Sciatic nerve (tissue), 2 donors: Measurements from ENCODE around the gene MLLT10. TPM values are rescaled to one million over a fixed set of nuclear protein-coding genes. Genes with fewer than 3 reads are reported as not detected.
"Not testable (repeated sequence)": the region's sequence is repeated elsewhere in the genome, so short reads cannot be mapped to it uniquely, and the experiment has no call there.

Experiments
- ATAC-seq: fragments of 200-7000 bp; cut with Tn5 transposase; one replicate; pipeline ENCODE4 v1.9.1; 2020; ENCODE audit warnings: mild to moderate bottlenecking, moderate library complexity
- DNase-seq: peaks from one replicate; pipeline ENCODE4 v3.0.0-alpha.2; 2020; ENCODE audit warnings: low spot score
- intact Hi-C: fragments of 100-400 bp; cut with DNase I; formaldehyde crosslinking; loops from one replicate; pipeline ENCODE4 v1.14.2; 2022
- total RNA-seq: library from RNA; stranded (reverse); fragmentation: NEBNext Ultra II Directional; extraction: Animal tissue kit (Norgen Biotek cat#: 25700); gene quantifications from one replicate; pipeline ENCODE4 v1.2.1, GENCODE V29; 2021
- donor health status: DM: no; HTN: no; CAD: no.
- donor health status: DM: no; HTN: no; CAD: no.

The MLLT10 gene
- total RNA-seq, 1 donor from 2014 or later, result 68.1 TPM

DNA sequence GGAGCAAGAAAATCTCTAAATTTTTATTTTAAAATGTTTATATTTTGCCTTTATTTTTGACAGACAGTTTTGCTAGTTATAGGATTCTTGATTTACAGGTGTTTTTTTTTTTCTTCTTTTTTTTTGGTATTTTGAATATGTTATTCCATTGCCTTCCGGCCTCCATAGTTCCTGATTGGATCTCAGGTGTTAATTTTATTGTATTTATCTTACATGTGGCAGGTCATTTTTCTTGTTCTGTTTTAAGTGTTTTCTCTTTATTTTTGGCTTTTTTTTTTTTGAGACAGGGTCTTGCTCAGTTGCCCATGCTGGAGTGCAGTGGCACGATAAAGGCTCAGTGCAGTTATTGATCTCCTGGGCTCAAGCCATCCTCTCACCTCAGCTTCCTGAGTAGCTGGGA lies 73.9 kb downstream of the MLLT10 start:
- ATAC-seq, result no peak
- DNase-seq, result no peak
- intact Hi-C loops, result no loop called here

DNA sequence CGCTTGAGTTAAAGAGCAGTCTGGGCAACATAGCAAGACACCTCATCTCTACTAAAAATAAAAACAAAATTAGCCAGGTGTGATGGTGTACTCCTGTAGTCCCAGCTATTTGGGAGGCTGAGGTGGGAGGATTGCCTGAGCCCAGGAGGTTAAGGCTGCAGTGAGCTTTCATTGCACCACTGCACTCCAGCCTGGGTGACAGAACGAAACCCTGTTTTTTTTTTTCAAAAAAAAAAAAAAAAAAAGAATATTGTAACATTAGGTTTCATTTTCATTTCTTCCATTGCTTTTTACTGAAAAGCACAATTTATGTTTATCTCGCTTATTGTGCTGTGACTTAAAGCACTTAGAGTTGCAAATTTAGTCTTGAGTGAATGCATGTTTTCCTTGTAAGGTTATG lies 80.0 kb downstream of the MLLT10 start:
- DNase-seq (no peak), ATAC-seq (no peak)
- intact Hi-C loops, result no loop called here

DNA sequence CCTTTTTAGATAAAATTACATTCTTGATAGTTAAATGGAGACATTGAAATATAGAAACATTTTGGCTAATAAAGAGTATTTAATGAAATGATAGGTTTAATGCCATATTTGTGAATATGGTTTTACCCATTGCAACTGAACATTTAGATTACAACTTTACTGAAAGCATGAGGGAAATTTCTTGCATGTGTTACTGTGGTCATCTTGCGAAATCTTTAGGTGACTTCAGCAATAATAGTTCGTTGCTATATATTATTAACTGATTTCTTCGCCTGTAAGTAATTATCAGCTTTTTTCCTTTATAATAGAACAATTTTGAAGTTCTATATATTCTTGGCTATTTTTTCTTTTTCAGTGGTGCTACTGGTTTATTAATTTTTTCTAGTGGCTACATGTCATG lies 83.2 kb downstream of the MLLT10 start:
- intact Hi-C loops, result no loop called here
- DNase-seq (no peak), ATAC-seq (no peak)

DNA sequence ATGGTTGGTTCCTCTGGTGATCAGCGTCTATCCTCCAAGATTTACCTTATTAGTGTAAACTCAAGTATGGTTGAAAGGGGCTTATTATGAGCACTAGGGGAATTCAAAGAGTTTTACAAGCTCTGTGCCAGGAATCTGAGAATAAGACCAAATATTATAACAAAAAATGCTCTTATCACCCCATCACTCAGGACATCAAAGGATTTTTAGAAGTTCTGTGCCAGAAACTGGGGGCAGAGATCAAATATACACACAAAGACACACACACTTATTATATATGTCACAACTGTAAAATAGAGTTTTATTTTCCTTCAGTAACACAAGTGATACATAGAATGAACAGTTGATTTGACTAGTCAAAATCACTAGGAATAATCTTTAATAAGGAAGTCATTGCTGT lies 89.3 kb downstream of the MLLT10 start:
- no peak for DNase-seq
- no peak for ATAC-seq
- intact Hi-C loops, result no loop called here

DNA sequence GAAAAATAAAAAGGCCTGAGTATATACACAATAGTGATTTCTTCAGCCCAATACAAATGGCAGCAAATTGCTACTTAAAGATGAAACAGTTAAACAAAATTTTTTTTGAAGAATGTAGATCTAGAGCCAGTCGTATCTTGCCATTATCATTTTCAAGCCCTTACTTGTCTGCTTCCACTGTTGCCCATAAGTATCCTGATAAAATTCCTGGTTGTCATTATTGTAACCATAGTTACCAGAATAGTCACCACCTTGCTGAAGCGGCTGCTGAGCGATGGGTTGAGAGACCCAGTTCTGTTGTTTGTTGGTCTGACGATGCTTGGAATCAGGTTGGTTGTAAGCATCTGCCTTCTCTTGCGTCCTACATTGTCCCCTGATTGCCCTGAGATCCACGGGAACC lies 90.4 kb downstream of the MLLT10 start:
- DNase-seq, intact Hi-C loops, ATAC-seq: not testable (repeated sequence)

DNA sequence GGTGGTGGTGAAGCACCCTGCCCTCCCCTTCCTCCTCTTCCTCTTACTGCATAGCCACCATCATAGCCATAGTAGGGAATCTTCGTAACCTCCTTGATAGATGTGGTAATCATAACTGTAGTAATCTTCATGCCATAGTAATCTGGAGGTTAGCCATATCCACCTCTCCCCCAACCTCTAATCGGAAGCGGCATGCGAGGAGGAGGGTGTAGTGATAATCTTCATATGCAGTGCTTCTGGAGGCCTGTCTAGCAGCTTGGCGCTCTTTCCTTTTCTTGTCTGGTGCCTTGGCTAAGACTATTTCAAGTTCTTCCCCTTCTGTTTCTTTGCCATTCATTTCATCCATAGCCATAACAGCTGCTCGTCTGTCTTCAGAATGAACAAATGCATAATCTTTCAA lies 90.9 kb downstream of the MLLT10 start:
- DNase-seq, result no peak
- intact Hi-C loops, result no loop called here
- no peak for ATAC-seq

DNA sequence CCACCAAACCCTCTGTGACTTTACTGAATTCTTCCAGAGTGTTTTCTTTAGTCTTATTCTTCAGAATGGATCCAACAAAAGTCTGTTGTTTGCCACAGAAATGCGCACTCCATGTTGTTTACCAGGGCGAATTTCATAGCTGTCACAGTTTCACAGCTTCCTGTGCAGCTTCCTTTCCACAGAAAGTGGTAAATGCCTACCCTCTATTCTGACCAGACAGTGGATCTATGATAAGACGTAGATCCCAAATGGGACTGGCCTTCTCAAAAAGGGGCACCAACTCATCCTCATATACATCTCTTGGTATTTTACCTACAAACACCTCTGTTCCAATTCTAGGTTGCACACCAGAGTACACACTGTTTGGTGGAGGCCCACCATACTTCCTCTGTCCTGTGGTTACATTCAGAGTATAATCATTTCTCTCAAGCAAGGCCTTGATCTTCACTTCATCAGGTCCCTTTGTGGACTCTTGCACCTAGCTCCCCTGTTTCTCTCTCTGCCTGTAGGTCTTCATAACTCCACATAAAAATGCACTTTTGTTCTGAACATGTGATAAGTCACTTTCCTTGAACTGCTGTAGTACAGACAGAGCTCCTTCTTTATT lies 91.7 kb downstream of the MLLT10 start:
- ATAC-seq, result no peak
- intact Hi-C loops, result no loop called here
- DNase-seq, result no peak

DNA sequence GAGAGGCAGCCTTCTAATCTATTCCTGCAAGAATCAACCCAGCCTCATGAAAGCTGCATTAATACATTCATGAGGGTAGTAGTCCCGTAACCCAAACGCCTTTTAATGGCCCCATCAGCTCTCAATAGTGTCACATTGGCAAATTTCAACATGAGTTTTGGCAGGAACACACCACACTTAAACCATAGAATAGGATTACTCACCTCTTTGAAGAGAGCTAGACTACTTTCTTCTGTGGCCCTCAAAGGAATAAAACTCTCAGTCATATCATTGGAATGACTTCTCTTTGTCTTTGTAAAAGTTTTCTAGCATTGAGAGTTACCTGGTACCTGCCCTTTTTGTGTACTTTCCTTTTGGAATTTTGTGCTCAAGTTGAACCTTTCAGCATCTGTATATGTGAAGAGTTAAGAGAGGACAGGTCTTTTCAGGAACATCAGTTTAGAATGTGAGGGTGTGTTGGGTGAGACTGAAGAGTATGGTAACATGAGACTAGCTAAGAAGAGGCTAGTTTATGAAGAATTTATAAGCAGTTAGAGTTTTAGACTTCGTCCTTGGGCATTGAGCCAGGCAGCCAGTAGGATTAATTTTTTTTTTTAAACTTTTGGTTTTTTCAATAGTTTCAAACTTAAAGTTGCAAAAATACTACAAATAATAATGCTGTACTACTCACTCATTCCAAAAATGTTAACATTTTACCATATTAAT lies 92.6 kb downstream of the MLLT10 start:
- no peak for DNase-seq
- intact Hi-C loops, result no loop called here
- ATAC-seq, result no peak

DNA sequence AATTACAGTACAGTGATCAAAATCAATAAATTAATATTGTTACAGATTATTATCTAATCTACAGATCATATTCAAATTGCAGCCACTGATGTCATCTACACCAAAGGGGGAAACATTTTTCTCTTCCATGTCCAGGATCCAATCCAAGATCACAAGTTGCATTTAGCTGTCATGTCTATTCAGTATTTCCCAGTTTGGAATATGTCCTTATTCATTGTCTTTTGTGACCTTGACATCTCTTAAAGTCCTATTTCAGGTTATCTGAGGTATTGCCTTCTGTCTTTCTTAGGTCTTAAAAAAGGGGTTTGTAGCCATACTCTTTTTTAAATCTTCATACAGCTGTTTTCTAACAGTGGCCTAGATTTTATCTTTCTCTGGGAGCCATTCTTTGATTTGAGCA lies 93.3 kb downstream of the MLLT10 start:
- intact Hi-C loops, result no loop called here
- DNase-seq (no peak), ATAC-seq (no peak)

DNA sequence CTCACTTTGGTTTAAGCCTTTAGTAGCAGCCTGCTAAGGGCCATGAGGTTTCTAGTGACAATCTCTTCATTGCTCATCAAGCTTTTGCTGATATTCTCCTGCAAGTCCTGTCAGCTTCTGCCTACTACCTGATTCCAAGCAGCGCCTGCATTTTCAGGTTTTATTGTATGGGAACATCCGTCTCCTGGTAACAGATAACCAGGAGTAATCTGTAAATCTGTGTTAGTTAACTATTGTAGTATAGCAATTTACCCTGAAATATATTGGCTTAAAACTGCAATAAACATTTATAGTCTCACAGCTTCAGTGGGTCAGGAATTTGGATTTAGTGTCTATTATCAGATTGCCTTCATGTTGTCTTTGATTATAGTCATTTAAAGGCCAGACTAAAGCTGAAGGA lies 94.0 kb downstream of the MLLT10 start:
- no peak for DNase-seq
- no peak for ATAC-seq
- intact Hi-C loops, result no loop called here

DNA sequence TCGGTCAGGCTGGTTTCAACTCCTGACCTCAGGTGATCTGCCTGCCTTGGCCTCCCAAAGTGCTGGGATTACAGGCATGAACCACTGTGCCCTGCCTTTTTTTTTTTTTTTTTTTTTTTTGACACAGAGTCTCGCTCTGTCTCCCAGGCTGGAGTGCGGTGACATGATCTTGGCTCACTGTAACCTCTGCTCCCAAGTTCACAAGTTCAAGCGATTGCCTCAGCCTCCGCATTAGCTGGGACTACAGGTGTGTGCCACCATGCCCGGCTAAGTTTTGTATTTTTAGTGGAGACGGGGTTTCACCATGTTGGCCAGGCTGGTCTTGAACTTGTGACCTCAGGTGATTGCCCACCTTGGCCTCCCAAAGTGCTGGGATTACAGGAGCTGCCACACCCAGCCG lies 94.6 kb downstream of the MLLT10 start:
- DNase-seq, ATAC-seq, intact Hi-C loops: not testable (repeated sequence)

DNA sequence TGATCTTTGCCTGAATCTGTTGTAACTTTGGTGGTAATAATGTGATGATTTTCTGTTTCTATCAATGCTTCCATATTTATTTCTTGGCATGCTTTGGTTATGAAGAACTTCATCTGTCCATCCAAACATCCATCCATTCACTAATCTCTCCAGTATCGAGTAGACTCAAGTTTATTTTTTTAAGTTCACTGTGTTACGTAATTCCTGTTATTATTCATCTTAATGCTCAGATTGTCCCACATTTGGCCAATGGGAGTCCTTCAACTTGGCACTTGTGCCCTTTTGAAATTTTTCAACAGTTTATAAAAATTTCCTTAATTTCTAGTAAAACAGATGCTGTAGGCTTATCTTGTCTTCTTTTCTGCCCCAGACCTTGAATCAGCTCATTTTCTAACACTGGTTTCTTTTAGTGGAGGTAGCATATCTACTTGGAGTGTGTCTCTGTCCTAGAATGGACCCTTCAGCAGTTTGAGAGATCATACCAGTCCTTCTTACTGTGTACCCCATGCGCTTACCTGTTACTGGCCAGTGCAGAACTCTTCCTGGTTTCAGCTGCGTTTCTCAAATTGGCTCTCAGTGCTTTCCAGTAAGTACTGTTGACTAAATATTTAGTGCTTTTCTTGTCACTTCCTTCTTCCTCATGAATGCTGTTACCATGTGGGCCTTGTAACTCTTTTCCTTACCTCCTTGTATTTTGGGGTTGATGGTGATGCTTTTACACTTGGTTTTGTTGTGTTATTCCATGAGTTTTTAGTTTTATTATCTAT lies 100.8 kb downstream of the MLLT10 start:
- ATAC-seq (no peak), DNase-seq (no peak)
- intact Hi-C loops, result no loop called here

DNA sequence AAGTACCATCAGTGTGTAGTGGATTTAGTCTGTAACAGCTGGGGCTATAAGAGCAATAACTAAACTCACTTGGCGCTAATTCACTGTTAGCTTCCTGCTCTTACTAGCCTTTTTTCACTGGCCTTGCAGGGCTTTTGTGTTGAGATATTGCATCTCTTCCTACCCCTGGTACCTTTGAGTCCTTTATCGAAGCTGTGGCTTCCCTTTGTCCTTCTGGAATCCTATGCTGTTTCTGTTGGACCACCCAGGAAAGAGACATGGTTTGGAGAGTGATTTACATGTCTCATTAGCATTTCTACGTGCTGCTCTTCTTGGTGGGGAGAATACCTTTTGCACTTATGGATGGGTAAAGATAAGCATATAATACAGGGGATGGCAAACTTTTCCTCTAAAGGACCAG lies 103.8 kb downstream of the MLLT10 start:
- ATAC-seq (no peak), DNase-seq (no peak)
- intact Hi-C loops, result no loop called here

DNA sequence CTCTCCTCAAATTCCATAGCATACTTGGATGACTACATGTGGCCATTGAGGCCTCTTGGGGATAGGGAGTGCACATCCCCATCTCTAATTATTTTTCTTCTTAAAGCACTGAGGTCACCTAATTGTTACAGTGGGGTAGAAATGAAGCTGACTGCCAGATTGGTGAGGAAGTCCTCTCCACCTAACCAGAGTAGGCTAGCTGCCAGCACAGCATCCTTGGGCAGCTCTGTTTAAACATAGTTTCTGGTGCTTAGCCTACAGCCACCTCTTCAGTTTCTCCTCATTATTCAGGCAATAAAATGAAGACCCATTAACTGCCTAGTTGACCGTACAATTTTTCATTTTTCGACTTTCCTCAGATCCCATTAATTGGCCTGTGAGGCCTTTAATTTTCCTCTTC lies 104.6 kb downstream of the MLLT10 start:
- ATAC-seq (no peak), DNase-seq (no peak)

DNA sequence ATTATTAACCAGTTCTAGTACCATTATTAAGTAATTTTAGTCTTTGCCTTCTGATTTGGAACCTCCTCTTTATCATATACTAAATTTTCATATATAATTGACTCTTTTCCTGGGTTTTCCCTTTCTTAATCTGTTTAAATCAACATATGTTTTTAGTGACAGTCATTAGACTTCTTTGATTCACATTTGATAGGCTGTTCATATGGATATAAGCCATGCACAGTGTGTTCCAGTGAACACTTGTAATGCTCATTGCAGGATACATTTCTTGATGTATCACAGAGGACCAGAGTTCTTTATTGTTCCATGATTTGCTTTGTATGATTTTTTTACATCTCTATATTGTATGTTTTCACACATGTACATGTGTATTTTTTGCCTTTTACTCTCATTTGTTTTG lies 114.0 kb downstream of the MLLT10 start:
- intact Hi-C loops, result no loop called here
- ATAC-seq, result no peak
- no peak for DNase-seq

More for the DNA sequence above, 104.6 kb downstream of the MLLT10 start:
- intact Hi-C loops, result no loop called here

DNA sequence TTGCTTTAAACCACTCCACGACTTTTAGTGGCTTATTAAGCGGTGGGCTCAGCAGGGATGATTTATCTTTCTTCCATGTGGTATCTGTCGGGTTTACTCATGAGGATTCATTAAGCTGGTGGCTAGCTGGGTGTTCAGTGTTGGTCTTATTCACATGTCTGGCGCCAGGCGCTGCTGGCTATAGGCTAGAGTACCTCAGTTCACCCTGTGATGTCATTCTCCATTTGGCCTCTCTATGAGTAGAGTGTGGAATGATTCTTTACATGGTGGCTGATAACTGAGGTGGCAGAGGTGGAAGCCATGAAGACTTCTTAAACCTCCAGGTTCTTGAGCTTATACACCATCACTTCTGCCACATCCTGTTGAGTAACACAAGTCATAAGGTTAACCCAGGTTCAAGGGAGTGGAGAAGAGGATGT lies 115.4 kb downstream of the MLLT10 start:
- ATAC-seq, result no peak
- intact Hi-C loops, result no loop called here
- no peak for DNase-seq

DNA sequence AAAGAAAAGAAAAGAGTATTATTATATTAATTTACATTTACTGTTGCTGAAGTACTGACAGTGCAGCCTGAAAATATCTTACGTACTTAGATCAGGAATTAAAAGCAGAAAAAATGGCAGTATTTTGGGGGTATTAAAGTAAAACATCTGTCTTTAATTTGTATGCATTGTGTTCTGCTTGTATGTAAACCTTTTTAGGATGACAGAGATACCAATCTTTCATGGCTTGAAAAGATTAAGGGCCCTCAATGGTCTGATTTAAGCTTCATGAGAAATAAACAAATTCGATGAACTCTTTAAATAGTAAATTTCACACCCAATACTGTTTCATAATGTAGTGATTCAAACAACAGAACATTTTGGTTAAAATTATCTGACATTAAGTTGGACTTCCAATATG lies 116.3 kb downstream of the MLLT10 start:
- ATAC-seq (no peak), DNase-seq (no peak)
- intact Hi-C loops, result no loop called here

DNA sequence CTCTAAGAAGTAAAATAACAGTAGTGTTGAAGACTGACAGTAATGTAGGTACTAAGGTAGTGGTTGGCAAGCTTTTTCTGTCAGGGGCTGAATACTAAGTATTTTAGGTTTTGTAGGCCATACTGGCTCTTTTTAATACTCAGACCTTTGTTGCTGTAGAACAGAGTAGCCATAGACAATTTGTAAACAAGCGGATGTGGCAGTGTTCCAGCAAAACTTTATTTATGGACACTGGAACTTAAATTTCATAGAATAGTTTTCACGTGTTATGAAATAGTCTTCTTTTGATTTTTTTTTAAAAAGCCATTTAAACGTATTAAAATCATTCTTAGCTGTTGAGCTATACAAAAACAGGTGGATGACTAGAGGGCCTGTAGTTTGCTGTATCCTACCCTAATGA lies 121.2 kb downstream of the MLLT10 start:
- intact Hi-C loops, result no loop called here
- DNase-seq (no peak), ATAC-seq (no peak)

DNA sequence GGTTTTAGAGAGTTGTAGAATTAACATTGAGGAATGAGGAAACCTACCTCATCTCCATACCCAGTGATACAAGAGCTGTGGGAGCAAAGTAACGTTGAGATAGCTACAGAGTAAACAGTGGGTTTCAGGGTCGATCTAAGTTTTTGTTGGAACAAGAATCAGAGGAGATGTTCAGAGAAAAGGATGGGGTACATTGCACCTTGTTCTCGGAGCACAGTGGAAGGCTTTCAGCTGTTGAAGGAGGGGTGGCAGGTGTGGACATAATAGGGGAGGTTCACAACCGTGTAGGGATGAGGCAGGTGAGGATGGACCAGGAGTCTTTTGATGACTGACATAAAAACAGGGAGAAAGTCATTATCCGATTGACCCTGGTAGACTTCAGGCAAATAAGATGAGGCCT lies 121.7 kb downstream of the MLLT10 start:
- DNase-seq, result no peak
- intact Hi-C loops, result no loop called here

DNA sequence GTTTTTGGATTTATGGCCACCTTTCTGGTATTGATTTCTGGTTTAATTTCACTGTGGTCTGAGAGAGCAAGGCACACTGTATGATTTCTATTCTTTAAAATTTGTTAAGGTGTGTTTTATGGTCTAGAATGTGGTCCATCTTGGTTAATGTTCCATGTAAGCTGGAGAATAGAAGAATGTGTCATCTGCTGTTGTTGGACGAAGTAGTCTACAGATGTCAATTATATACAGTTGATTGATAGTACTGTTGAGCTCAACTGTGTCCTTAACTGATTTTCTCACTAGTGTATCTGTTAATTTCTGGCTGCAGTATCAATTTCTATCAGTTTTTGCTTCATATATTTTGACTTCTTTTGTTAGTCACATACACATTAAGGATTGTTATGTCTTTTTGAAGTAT lies 127.1 kb downstream of the MLLT10 start:
- intact Hi-C loops, result no loop called here
- DNase-seq (no peak), ATAC-seq (no peak)

More for the DNA sequence above, 121.7 kb downstream of the MLLT10 start:
- ATAC-seq, result no peak
